KMS-11 (cell line): ENCODE results near the gene SNRNP70.
A peak's percentile ranks its signal among the peaks of the same experiment; 100 is the strongest.

ENCODE experiments used
- H2AFZ ChIP-seq: fragments of 200-600 bp; sonication (generic); 2 replicates; pipeline ENCODE4 v1.6.1; 2016; ENCODE audit warnings: antibody characterized with exemption, mixed run types, low read depth
- H3K27ac ChIP-seq: fragments of 200-600 bp; sonication (generic); 2 replicates; pipeline ENCODE4 v1.6.1; 2016; ENCODE audit warnings: mild to moderate bottlenecking, mixed run types
- H3K27me3 ChIP-seq: fragments of 200-600 bp; sonication (generic); 2 replicates; pipeline ENCODE4 v1.6.1; 2017; ENCODE audit warnings: mild to moderate bottlenecking, low read depth, mixed run types, moderate library complexity; ENCODE audit not compliant: insufficient read depth
- H3K36me3 ChIP-seq: fragments of 200-600 bp; sonication (generic); 2 replicates; pipeline ENCODE4 v1.6.1; 2017; ENCODE audit warnings: mild to moderate bottlenecking, mixed run types; ENCODE audit not compliant: insufficient read depth
- H3K4me1 ChIP-seq: fragments of 200-600 bp; sonication (generic); 2 replicates; pipeline ENCODE4 v1.6.1; 2016; ENCODE audit warnings: mild to moderate bottlenecking, low read depth, mixed run types; ENCODE audit not compliant: poor library complexity, severe bottlenecking
- H3K4me2 ChIP-seq: fragments of 200-600 bp; sonication (generic); 2 replicates; pipeline ENCODE4 v1.7.0; 2016; ENCODE audit warnings: mild to moderate bottlenecking, mixed run types
- H3K4me3 ChIP-seq: fragments of 200-600 bp; sonication (generic); IDR thresholded peaks from 2 replicates; pipeline ENCODE4 v1.6.1; 2017; ENCODE audit warnings: low read depth, low read length, mixed read lengths; ENCODE audit not compliant: insufficient read depth
- H3K79me2 ChIP-seq: fragments of 200-600 bp; sonication (generic); 2 replicates; pipeline ENCODE4 v1.6.1; 2016; ENCODE audit warnings: low read depth, mixed run types; ENCODE audit not compliant: insufficient read depth
- H3K9ac ChIP-seq: fragments of 200-600 bp; sonication (generic); 2 replicates; pipeline ENCODE4 v1.6.1; 2016; ENCODE audit warnings: mild to moderate bottlenecking, mixed run types
- H4K20me1 ChIP-seq: fragments of 200-600 bp; sonication (generic); 2 replicates; pipeline ENCODE4 v1.6.1; 2016; ENCODE audit warnings: mild to moderate bottlenecking, mixed run types; ENCODE audit not compliant: insufficient read depth
- CTCF ChIP-seq: fragments of 200-600 bp; sonication (generic); conservative IDR thresholded peaks from 2 replicates; pipeline ENCODE4 v1.6.1; 2017; ENCODE audit warnings: low read depth, mild to moderate bottlenecking, antibody characterized with exemption, low read length, moderate library complexity, mixed read lengths

Gene SNRNP70

GRCh38 chr19:49080392-49080791 is 4.9 kb upstream of the SNRNP70 start:
- Histone ChIP-seq H3K27me3 (no peaks in the 10 kb centered on the region), H2AFZ (no peak overlapping the region), H3K4me1 (peaks cover 7% of the 10 kb centered on the region), H3K27ac (no peak overlapping the region), H3K4me2 (no peak overlapping the region), H3K36me3 (no peaks in the 10 kb centered on the region), H3K9ac (no peak overlapping the region), H3K4me3 (no peak overlapping the region), H4K20me1 (no peaks in the 10 kb centered on the region), H3K79me2 (peaks cover 2% of the 10 kb centered on the region; the same call in 1 of the 2 replicates)
- no peak for TF ChIP-seq CTCF

GRCh38 chr19:49081273-49081672 is 4.0 kb upstream of the SNRNP70 start:
- Histone ChIP-seq H3K79me2 (peaks cover 10% of the 10 kb centered on the region), H4K20me1 (0 out of 2 replicates have a peak, but pooled peaks cover under 1% of the 10 kb centered on the region), H2AFZ (no peak overlapping the region), H3K9ac (no peak overlapping the region), H3K27me3 (no peaks in the 10 kb centered on the region), H3K4me2 (no peak overlapping the region), H3K4me1 (peaks cover 8% of the 10 kb centered on the region), H3K36me3 (no peaks in the 10 kb centered on the region), H3K4me3 (no peak overlapping the region), H3K27ac (no peak overlapping the region)
- TF ChIP-seq CTCF = no peak

- Histone ChIP-seq H2AFZ (peak overlapping the region; percentile 80), H3K9ac (peak overlapping the region; percentile 81; the same call in 1 of the 2 replicates), H3K27ac (no peak overlapping the region), H3K79me2 (peaks cover 42% of the 10 kb centered on the region), H3K4me1 (peaks cover 23% of the 10 kb centered on the region), H3K4me3 (no peak overlapping the region), H3K4me2 (peak overlapping the region; percentile 83), H3K27me3 (no peaks in the 10 kb centered on the region), H3K36me3 (peaks cover 11% of the 10 kb centered on the region; the same call in 1 of the 2 replicates), H4K20me1 (peaks cover 24% of the 10 kb centered on the region)
- TF ChIP-seq CTCF = no peak
Measured at GRCh38 chr19:49084206-49085019, 838 bp upstream of the SNRNP70 start.

GRCh38 chr19:49085868-49086232 is 599 bp downstream of the SNRNP70 start:
- Histone ChIP-seq H3K79me2 (peaks cover 55% of the 10 kb centered on the region), H3K4me2 (peak overlapping the region; percentile 95), H3K4me1 (peaks cover 35% of the 10 kb centered on the region), H3K4me3 (peak overlapping the region; percentile 81), H3K36me3 (peaks cover 19% of the 10 kb centered on the region; the same call in 1 of the 2 replicates), H3K27ac (peak overlapping the region; percentile 54), H3K9ac (peak overlapping the region; percentile 81), H3K27me3 (no peaks in the 10 kb centered on the region), H4K20me1 (peaks cover 30% of the 10 kb centered on the region), H2AFZ (peak overlapping the region; percentile 80)
- TF ChIP-seq CTCF = no peak
